Memory B cell (primary cell): ENCODE measurements around the gene FASN.

Experiments used
- ATAC-seq: fragments of 150-1000 bp; cut with Tn5 transposase; 2 replicates; pipeline ENCODE4 v1.10.0; 2021; ENCODE audit warnings: low read depth, mild to moderate bottlenecking, moderate library complexity
- DNase-seq, 2 donors: peaks; one replicate each; pipeline ENCODE4 v3.0.0; 2022; ENCODE audit warnings: low spot score in 2 of 2
- H3K27ac Mint-ChIP-seq: one replicate; pipeline ENCODE4 v1.8.0; 2022; ENCODE audit warnings: mild to moderate bottlenecking, moderate library complexity, mixed read lengths
- H3K27me3 Mint-ChIP-seq: one replicate; pipeline ENCODE4 v1.8.0; 2022; ENCODE audit warnings: mixed read lengths
- H3K36me3 Mint-ChIP-seq: one replicate; pipeline ENCODE4 v1.8.0; 2022; ENCODE audit warnings: mild to moderate bottlenecking, mixed read lengths
- H3K4me1 Mint-ChIP-seq: one replicate; pipeline ENCODE4 v1.8.0; 2022; ENCODE audit warnings: mixed read lengths
- H3K4me3 Mint-ChIP-seq: one replicate; pipeline ENCODE4 v1.8.0; 2022; ENCODE audit warnings: mild to moderate bottlenecking, moderate library complexity, mixed read lengths
- H3K9me3 Mint-ChIP-seq: one replicate; pipeline ENCODE4 v1.8.0; 2022; ENCODE audit warnings: mixed read lengths

FASN gene

GRCh38 chr17:82058230-82058854 is 39.7 kb downstream of the FASN start:
- H3K4me3 Mint-ChIP-seq, result no peak overlapping the region

GRCh38 chr17:82056729-82057621 is 41.1 kb downstream of the FASN start:
- no peak for ATAC-seq
- no peaks in the 10 kb centered on the region for H3K4me1 Mint-ChIP-seq
- H3K4me3 Mint-ChIP-seq, result no peak overlapping the region
- H3K9me3 Mint-ChIP-seq, result no peaks in the 10 kb centered on the region
- H3K36me3 Mint-ChIP-seq, result peaks cover 5% of the 10 kb centered on the region
- H3K27ac Mint-ChIP-seq, result no peak overlapping the region
- H3K27me3 Mint-ChIP-seq, result no peaks in the 10 kb centered on the region
- no peak for DNase-seq

More at GRCh38 chr17:82058230-82058854, 39.7 kb downstream of the FASN start:
- H3K27ac Mint-ChIP-seq, result no peak overlapping the region
- H3K9me3 Mint-ChIP-seq, result no peaks in the 10 kb centered on the region
- no peaks in the 10 kb centered on the region for H3K27me3 Mint-ChIP-seq
- peaks cover 5% of the 10 kb centered on the region for H3K36me3 Mint-ChIP-seq
- DNase-seq (no peak), ATAC-seq (no peak)
- H3K4me1 Mint-ChIP-seq, result no peaks in the 10 kb centered on the region

GRCh38 chr17:82055965-82056728 is 41.9 kb downstream of the FASN start:
- Mint-ChIP-seq H3K36me3 (peaks cover 5% of the 10 kb centered on the region), H3K27ac (no peak overlapping the region), H3K27me3 (no peaks in the 10 kb centered on the region), H3K4me3 (no peak overlapping the region), H3K9me3 (no peaks in the 10 kb centered on the region), H3K4me1 (no peaks in the 10 kb centered on the region)
- DNase-seq, result no peak
- ATAC-seq, result no peak

DNA sequence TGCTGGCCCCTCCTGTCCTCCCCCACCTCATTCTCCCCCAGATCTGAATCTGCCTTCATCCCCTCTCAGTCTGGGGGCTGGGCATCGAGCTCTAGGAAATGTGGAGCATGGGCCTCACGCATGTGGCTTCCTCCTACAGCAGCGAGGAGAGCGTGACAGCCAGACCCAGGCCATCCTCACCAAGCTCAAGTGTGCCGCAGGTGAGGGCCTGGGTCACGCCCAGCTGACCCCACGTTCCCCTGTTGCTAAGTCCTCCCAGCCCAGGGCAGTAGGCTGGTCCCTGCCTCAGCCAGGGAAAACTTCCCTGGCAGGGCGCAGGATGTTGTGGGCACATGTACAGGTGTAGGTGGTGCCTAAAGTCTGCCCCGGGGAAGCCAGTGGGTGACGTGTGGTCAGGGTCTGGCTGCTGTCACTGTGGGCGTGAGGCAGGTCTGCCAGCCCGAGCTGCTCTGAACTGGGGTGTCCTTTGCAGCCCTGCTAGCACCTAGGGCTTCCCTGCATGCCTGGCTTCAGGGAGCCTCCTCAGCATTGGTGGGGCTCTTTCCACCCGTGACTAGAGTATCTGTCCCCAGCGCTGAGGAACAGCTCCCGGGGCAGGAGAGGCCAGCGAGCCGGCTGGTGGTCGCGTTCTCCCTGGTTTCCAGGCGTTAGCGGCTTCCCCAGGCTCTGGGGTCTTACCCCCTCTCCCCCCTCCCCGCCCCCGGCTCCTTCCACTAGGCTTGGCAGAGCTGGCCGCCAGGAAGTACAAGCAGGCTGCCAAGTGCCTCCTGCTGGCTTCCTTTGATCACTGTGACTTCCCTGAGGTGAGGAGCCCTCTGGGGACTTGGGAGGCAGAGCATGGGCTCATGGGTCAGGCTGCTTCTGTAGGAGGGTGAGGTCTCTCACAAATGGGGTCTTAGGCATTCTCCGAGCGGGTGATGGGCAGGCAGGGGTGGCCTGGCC is 42.7 kb downstream of the FASN start:
- ATAC-seq (no peak), DNase-seq (no peak)
- Mint-ChIP-seq H3K27ac (no peak overlapping the region), H3K4me3 (no peak overlapping the region), H3K9me3 (no peaks in the 10 kb centered on the region), H3K4me1 (peaks cover 5% of the 10 kb centered on the region), H3K27me3 (no peaks in the 10 kb centered on the region), H3K36me3 (peaks cover 5% of the 10 kb centered on the region)

- Mint-ChIP-seq H3K4me1 (peaks cover 8% of the 10 kb centered on the region), H3K27me3 (no peaks in the 10 kb centered on the region), H3K36me3 (peaks cover 3% of the 10 kb centered on the region), H3K27ac (no peak overlapping the region), H3K4me3 (no peak overlapping the region), H3K9me3 (no peaks in the 10 kb centered on the region)
- no peak for DNase-seq
- no peak for ATAC-seq
These were observed 43.5 kb downstream of the FASN start for GRCh38 chr17:82054351-82055022.

GRCh38 chr17:82053556-82054263 is 44.3 kb downstream of the FASN start:
- no peak for ATAC-seq
- Mint-ChIP-seq H3K9me3 (no peaks in the 10 kb centered on the region), H3K27ac (no peak overlapping the region), H3K4me1 (peaks cover 8% of the 10 kb centered on the region), H3K36me3 (peaks cover 3% of the 10 kb centered on the region), H3K27me3 (no peaks in the 10 kb centered on the region), H3K4me3 (peak overlapping the region; percentile 66)
- no peak for DNase-seq

- no peak overlapping the region for H3K27ac Mint-ChIP-seq
- no peak for ATAC-seq
These were observed 44.9 kb downstream of the FASN start for GRCh38 chr17:82053130-82053529.

GRCh38 chr17:82052638-82053059 is 45.4 kb downstream of the FASN start:
- DNase-seq, result no peak
- Mint-ChIP-seq H3K9me3 (no peaks in the 10 kb centered on the region), H3K27me3 (no peaks in the 10 kb centered on the region), H3K27ac (no peak overlapping the region), H3K36me3 (peaks cover 6% of the 10 kb centered on the region), H3K4me1 (peaks cover 8% of the 10 kb centered on the region), H3K4me3 (peak overlapping the region; percentile 66)
- ATAC-seq, result no peak

More at GRCh38 chr17:82053130-82053529, 44.9 kb downstream of the FASN start:
- Mint-ChIP-seq H3K4me1 (peaks cover 8% of the 10 kb centered on the region), H3K27me3 (no peaks in the 10 kb centered on the region), H3K36me3 (peaks cover 5% of the 10 kb centered on the region), H3K9me3 (no peaks in the 10 kb centered on the region), H3K4me3 (peak overlapping the region; percentile 66)
- DNase-seq, result no peak

GRCh38 chr17:82051776-82052637 is 46.0 kb downstream of the FASN start, which contains the start of the genes GPS1 and RFNG:
GPS1 (plus strand) TSS chr17:82051898; CDS start chr17:82051932, 34 bp downstream.
RFNG (minus strand) TSS chr17:82051811; CDS start chr17:82051766, 45 bp downstream.
- Mint-ChIP-seq H3K27ac (peak within 1 kb of the TSS; percentile 86), H3K27me3 (no peaks in the 10 kb centered on the region), H3K4me1 (peaks cover 8% of the 10 kb centered on the region), H3K36me3 (peaks cover 10% of the 10 kb centered on the region), H3K4me3 (peak within 1 kb of the TSS; percentile 92), H3K9me3 (no peaks in the 10 kb centered on the region)
- DNase-seq, result peak; percentile 66 to 75
- ATAC-seq, result peak; percentile 98

- H3K4me3 Mint-ChIP-seq, result peak overlapping the region; percentile 92
- peak overlapping the region; percentile 86 for H3K27ac Mint-ChIP-seq
- H3K4me1 Mint-ChIP-seq, result peaks cover 8% of the 10 kb centered on the region
- ATAC-seq (peak; percentile 12), DNase-seq (no peak)
- H3K9me3 Mint-ChIP-seq, result no peaks in the 10 kb centered on the region
- H3K27me3 Mint-ChIP-seq, result no peaks in the 10 kb centered on the region
- H3K36me3 Mint-ChIP-seq, result peaks cover 10% of the 10 kb centered on the region
These were observed 47.0 kb downstream of the FASN start for GRCh38 chr17:82050761-82051641.
